ENCODE measurements around the gene STXBP3. TPM values are rescaled to one million over a fixed set of nuclear protein-coding genes. Genes with fewer than 3 reads are reported as not detected.

Gene STXBP3
- total RNA-seq, 1 donor: 68.4 TPM

GRCh38 chr1:108817016-108817415 lies 70.5 kb downstream of the STXBP3 start:
- Histone ChIP-seq H3K27ac (ENCODE audit: low read depth, low read length) (peak overlapping the region; percentile 99), H3K4me1 (ENCODE audit: insufficient read depth, low read length) (peaks cover 32% of the 10 kb centered on the region), H3K4me3 (ENCODE audit: insufficient read depth, low read length) (peak overlapping the region; percentile 62), H3K27me3 (ENCODE audit: insufficient read depth, low read length) (no peaks in the 10 kb centered on the region), H2AFZ (ENCODE audit: low read length) (peak overlapping the region; percentile 70), H3K9me3 (ENCODE audit: low read depth, low read length) (no peaks in the 10 kb centered on the region), H3K36me3 (ENCODE audit: insufficient read depth, low read length) (no peaks in the 10 kb centered on the region), H3K79me2 (ENCODE audit: insufficient read depth, low read length) (no peaks in the 10 kb centered on the region), H4K20me1 (ENCODE audit: insufficient read depth, low read length) (no peaks in the 10 kb centered on the region), H3K4me2 (ENCODE audit: insufficient read depth, low read length) (peak overlapping the region; percentile 83)
- peak; percentile 79 for DNase-seq (ENCODE audit: insufficient read length, low spot score, missing footprints)
- TF ChIP-seq CTCF (IDR thresholded peaks at IDR 0.05; ENCODE audit: extremely low read depth, low read depth, low read length): no peak

DNA sequence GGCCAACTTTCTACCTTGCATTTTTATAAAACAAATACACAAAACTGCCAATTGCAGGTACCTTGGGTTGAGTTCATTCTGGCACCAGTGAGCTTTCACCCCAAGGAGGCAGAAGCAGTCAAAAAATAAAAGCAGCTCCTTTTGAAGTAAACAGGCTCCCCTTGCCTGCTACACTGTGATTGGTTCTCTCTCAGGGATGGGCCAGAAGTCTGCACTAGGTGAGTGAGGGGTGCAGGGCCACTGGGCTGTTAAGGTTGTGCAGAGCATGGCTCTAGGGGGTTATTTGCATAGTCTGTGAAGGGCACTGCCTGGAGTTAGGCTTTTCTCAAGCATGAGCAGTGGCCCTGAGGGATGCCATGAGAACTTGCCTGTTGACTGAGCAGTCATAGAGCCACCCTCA lies 71.3 kb downstream of the STXBP3 start:
- Histone ChIP-seq H3K27ac (ENCODE audit: low read depth, low read length) (peak overlapping the region; percentile 39), H3K27me3 (ENCODE audit: insufficient read depth, low read length) (no peaks in the 10 kb centered on the region), H3K79me2 (ENCODE audit: insufficient read depth, low read length) (no peaks in the 10 kb centered on the region), H4K20me1 (ENCODE audit: insufficient read depth, low read length) (no peaks in the 10 kb centered on the region), H3K4me2 (ENCODE audit: insufficient read depth, low read length) (no peak overlapping the region), H3K4me3 (ENCODE audit: insufficient read depth, low read length) (no peak overlapping the region), H3K36me3 (ENCODE audit: insufficient read depth, low read length) (no peaks in the 10 kb centered on the region), H2AFZ (ENCODE audit: low read length) (no peak overlapping the region), H3K4me1 (ENCODE audit: insufficient read depth, low read length) (peaks cover 32% of the 10 kb centered on the region), H3K9me3 (ENCODE audit: low read depth, low read length) (no peaks in the 10 kb centered on the region)
- DNase-seq (ENCODE audit: insufficient read length, low spot score, missing footprints): no peak
- TF ChIP-seq CTCF (IDR thresholded peaks at IDR 0.05; ENCODE audit: extremely low read depth, low read depth, low read length): no peak

DNA sequence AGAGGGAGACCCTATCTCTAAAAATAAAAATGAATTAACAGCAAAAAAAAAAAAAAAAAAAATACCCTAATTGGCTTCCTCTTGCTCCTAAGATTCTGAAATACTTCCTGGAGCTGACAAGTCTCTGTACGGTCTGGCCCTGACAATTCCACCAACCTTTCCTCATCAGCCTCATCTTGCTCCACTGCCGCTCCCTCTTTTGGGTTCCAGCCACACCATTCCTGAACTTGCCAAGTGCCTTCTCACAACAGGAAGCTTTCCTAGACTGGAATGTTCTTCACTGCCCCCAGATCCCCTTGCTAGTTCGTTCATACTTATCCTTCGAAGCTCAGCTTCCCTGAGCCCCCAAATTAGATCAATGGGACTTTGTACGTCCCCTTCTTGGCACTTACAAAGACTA lies 73.4 kb downstream of the STXBP3 start:
- Histone ChIP-seq H3K27me3 (ENCODE audit: insufficient read depth, low read length) (no peaks in the 10 kb centered on the region), H3K27ac (ENCODE audit: low read depth, low read length) (no peak overlapping the region)
- no peak for TF ChIP-seq CTCF (IDR thresholded peaks at IDR 0.05; ENCODE audit: extremely low read depth, low read depth, low read length)

GRCh38 chr1:108823632-108824031 lies 77.2 kb downstream of the STXBP3 start:
- no peaks in the 10 kb centered on the region for H3K27me3 ChIP-seq (ENCODE audit: insufficient read depth, low read length)
- H3K9me3 ChIP-seq (ENCODE audit: low read depth, low read length): no peaks in the 10 kb centered on the region
- no peak overlapping the region for H2AFZ ChIP-seq (ENCODE audit: low read length)
- no peak overlapping the region for H3K4me3 ChIP-seq (ENCODE audit: insufficient read depth, low read length)
- no peaks in the 10 kb centered on the region for H3K79me2 ChIP-seq (ENCODE audit: insufficient read depth, low read length)
- no peak for TF ChIP-seq CTCF (IDR thresholded peaks at IDR 0.05; ENCODE audit: extremely low read depth, low read depth, low read length)
- H3K4me2 ChIP-seq (ENCODE audit: insufficient read depth, low read length): no peak overlapping the region
- H3K36me3 ChIP-seq (ENCODE audit: insufficient read depth, low read length): no peaks in the 10 kb centered on the region
- H3K4me1 ChIP-seq (ENCODE audit: insufficient read depth, low read length): peaks cover 9% of the 10 kb centered on the region
- no peaks in the 10 kb centered on the region for H4K20me1 ChIP-seq (ENCODE audit: insufficient read depth, low read length)
- DNase-seq (ENCODE audit: insufficient read length, low spot score, missing footprints): no peak
- H3K27ac ChIP-seq (ENCODE audit: low read depth, low read length): no peak overlapping the region

More for the DNA sequence above, 73.4 kb downstream of the STXBP3 start:
- no peak overlapping the region for H2AFZ ChIP-seq (ENCODE audit: low read length)
- no peaks in the 10 kb centered on the region for H3K36me3 ChIP-seq (ENCODE audit: insufficient read depth, low read length)
- H3K9me3 ChIP-seq (ENCODE audit: low read depth, low read length): no peaks in the 10 kb centered on the region
- H3K79me2 ChIP-seq (ENCODE audit: insufficient read depth, low read length): no peaks in the 10 kb centered on the region
- no peaks in the 10 kb centered on the region for H4K20me1 ChIP-seq (ENCODE audit: insufficient read depth, low read length)
- H3K4me1 ChIP-seq (ENCODE audit: insufficient read depth, low read length): peaks cover 20% of the 10 kb centered on the region
- DNase-seq (ENCODE audit: insufficient read length, low spot score, missing footprints): no peak
- H3K4me2 ChIP-seq (ENCODE audit: insufficient read depth, low read length): no peak overlapping the region
- H3K4me3 ChIP-seq (ENCODE audit: insufficient read depth, low read length): no peak overlapping the region
